Esophagus muscularis mucosa (tissue), 4 donors: Measurements from ENCODE around the gene PIEZO1. TPM values are rescaled to one million over a fixed set of nuclear protein-coding genes. Genes with fewer than 3 reads are reported as not detected.
A peak's percentile ranks its signal among the peaks of the same experiment; 100 is the strongest.

Experiments used
- DNase-seq: peaks from one replicate; pipeline ENCODE4 v3.0.0-alpha.2; 2017; ENCODE audit errors: extremely low spot score
- H3K27ac ChIP-seq, 4 donors: fragments of 200-600 bp; sonication (generic); replicated peaks in 1 of 4; 1 replicate in 3 of 4; 2 replicates in 1 of 4; pipeline ENCODE4 v1.5.1; 2016 to 2019; ENCODE audit warnings: mild to moderate bottlenecking in 1 of 4
- H3K27me3 ChIP-seq, 4 donors: fragments of 200-600 bp; sonication (generic); one replicate each; pipeline versions ENCODE4 v1.5.1 to v1.6.0; 2016 to 2019
- H3K36me3 ChIP-seq, 4 donors: fragments of 200-600 bp; sonication (generic); one replicate each; pipeline ENCODE4 v1.5.1; 2016 to 2019
- H3K4me1 ChIP-seq, 4 donors: fragments of 200-600 bp; sonication (generic); one replicate each; pipeline ENCODE4 v1.5.1; 2016 to 2019
- H3K4me3 ChIP-seq, 4 donors: fragments of 200-600 bp; sonication (generic); 1 replicate in 2 of 4; 2 replicates in 2 of 4; pipeline ENCODE4 v1.5.1; 2016 to 2019; ENCODE audit warnings: mild to moderate bottlenecking in 4 of 4, moderate library complexity in 1 of 4
- H3K9me3 ChIP-seq, 4 donors: fragments of 200-600 bp; sonication (generic); 1 replicate in 3 of 4; 2 replicates in 1 of 4; pipeline ENCODE4 v1.5.1; 2016 to 2019
- EP300 ChIP-seq: sonication (generic); formaldehyde crosslinking; IDR thresholded peaks from one replicate; pipeline ENCODE4 v1.6.1; 2017; ENCODE audit warnings: antibody characterized with exemption
- POLR2A ChIP-seq: fragments of 450-650 bp; IDR thresholded peaks from one replicate; pipeline ENCODE4 v1.6.1; 2017; ENCODE audit warnings: antibody characterized with exemption, moderate library complexity, mild to moderate bottlenecking, low read depth
- POLR2AphosphoS5 ChIP-seq, 2 donors: sonication (generic); formaldehyde crosslinking; IDR thresholded peaks; one replicate each; pipeline ENCODE4 v1.6.1; 2017; ENCODE audit warnings: antibody characterized with exemption in 2 of 2
- WGBS: methylation state at CpG from one replicate; pipeline ENCODE4 v1.1.5; 2018; 5-methylcytosine and 5-hydroxymethylcytosine counted together
- intact Hi-C: fragments of 100-400 bp; cut with DNase I; formaldehyde crosslinking; loops from one replicate; pipeline ENCODE4 v1.15.1; 2023
- total RNA-seq, 4 donors: library from RNA; depleted of rRNA; stranded (reverse); fragments of >200 nt; gene quantifications; one replicate each; pipeline versions ENCODE4 v1.1.0 to v1.2.1, GENCODE V29; 2016
- TF ChIP-seq, protein P1 (sequence below), 3 experiments: fragments of 200-600 bp in 2 of 3; fragments of 450-650 bp in 1 of 3; sonication (generic) in 2 of 3; IDR thresholded peaks; one replicate each; pipeline ENCODE4 v1.5.1; 2017 to 2019; ENCODE audit warnings: antibody characterized with exemption in 3 of 3, mild to moderate bottlenecking in 2 of 3, moderate library complexity in 1 of 3

Gene PIEZO1
- total RNA-seq, 4 donors from 2014 or later: 140 to 298 (median 182) TPM

DNA sequence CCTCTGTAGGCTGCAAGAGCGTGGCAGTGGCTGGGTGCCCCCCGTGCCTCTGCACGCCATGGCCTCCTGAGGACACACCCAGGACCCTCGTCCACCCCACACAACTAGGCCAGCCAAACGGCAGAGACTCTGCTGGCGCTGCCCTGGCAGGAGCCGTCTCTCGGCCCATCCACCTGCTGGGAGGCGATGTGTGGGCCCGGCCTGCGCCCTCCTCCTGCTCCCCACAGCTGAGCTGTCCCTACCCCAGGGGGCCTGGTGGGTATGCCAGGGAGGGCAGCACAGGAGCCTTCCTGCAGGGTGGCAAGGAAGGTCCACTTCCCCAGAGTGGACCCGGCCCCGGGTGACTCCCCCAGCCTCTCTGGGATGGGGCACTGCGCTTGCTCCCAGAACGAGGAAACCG is 85.8 kb downstream of the PIEZO1 start:
- TF ChIP-seq EP300 (no peak), POLR2A (no peak)
- H3K4me1 ChIP-seq: peaks cover 31 to 44% (median 43%) of the 10 kb centered on the region in 4 donors
- WGBS: 92% methylated on average over 2 of the region's 16 CpGs
- no peak overlapping the region for H3K4me3 ChIP-seq
- no peaks in the 10 kb centered on the region for H3K9me3 ChIP-seq
- no peak overlapping the region for H3K27ac ChIP-seq
- intact Hi-C loops: no loop called here
- H3K27me3 ChIP-seq: no peaks in the 10 kb centered on the region
- DNase-seq: no peak
- peaks cover 19 to 76% (median 61%) of the 10 kb centered on the region in 4 donors for H3K36me3 ChIP-seq

DNA sequence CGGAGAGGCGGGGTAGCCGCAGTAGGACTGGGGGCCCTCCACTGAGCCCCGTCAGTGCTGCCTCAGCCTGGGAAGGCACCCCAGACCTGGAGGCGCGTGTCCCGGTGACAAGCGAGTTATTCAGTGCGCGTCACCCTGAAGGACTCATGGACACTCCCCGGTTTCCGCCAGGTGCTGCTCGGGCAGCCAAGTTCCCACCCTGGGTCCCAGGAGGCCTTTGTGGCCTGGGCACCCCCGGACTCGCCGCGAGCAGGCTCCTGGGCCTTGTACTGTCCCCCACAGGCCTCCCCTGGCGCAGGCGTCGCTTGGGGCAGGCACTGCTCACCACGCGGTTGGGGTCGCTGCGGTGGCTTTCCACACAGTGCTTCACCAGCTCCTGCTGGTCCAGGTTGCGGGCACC is 86.4 kb downstream of the PIEZO1 start:
- no peak overlapping the region for H3K4me3 ChIP-seq
- WGBS: 96% methylated on average over 9 of the region's 25 CpGs
- TF ChIP-seq POLR2AphosphoS5 (IDR thresholded peaks at IDR 0.05): no peak
- TF ChIP-seq EP300: no peak
- no peak for TF ChIP-seq POLR2A
- TF ChIP-seq, protein P1, sequence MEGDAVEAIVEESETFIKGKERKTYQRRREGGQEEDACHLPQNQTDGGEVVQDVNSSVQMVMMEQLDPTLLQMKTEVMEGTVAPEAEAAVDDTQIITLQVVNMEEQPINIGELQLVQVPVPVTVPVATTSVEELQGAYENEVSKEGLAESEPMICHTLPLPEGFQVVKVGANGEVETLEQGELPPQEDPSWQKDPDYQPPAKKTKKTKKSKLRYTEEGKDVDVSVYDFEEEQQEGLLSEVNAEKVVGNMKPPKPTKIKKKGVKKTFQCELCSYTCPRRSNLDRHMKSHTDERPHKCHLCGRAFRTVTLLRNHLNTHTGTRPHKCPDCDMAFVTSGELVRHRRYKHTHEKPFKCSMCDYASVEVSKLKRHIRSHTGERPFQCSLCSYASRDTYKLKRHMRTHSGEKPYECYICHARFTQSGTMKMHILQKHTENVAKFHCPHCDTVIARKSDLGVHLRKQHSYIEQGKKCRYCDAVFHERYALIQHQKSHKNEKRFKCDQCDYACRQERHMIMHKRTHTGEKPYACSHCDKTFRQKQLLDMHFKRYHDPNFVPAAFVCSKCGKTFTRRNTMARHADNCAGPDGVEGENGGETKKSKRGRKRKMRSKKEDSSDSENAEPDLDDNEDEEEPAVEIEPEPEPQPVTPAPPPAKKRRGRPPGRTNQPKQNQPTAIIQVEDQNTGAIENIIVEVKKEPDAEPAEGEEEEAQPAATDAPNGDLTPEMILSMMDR (IDR thresholded peaks at IDR 0.05): no peak
- H3K4me1 ChIP-seq: peaks cover 28 to 39% (median 38%) of the 10 kb centered on the region in 4 donors
- H3K27ac ChIP-seq: no peak overlapping the region
- no peak for DNase-seq
- peaks cover 19 to 76% (median 61%) of the 10 kb centered on the region in 4 donors for H3K36me3 ChIP-seq
- H3K9me3 ChIP-seq: no peaks in the 10 kb centered on the region
- intact Hi-C loops: no loop called here
- H3K27me3 ChIP-seq: no peaks in the 10 kb centered on the region

DNA sequence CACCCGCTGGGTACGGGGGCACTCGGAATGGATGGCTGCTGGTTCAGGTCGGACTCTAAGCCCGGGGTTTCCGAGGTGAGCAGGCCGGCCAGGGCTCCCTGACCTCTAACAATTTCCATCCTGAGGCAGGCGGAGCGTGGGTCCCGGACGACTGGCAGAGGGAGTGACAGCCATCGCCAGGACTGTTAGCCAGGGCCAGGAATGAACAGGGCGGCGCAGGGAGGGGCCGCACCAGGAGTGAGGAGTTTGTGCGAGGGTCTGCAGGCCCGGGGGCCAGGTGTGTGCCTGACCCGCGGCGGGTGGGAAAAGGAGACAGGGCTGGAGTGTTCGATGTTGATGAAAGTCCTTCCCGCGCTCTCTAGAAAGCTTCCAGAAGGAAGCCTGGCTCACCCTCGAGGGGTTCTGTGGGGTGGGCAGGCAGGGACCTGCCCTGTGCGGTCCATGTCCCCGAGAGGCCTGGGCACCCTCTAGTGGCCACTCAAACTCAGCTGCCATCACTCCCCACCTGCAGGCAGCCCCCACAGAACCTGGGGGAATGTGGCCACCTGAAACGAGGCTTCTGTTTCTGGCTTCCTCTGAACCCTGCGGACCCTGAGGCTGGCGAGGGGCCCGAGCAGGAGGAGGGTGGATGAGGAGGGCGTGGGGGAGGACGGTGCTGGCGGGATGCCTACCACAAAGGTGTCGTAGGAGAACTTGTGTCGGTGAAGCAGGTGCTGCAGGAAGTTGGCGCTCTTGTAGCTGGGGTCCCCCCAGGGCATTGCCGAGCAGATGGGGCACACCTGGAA is 87.0 kb downstream of the PIEZO1 start:
- DNase-seq: no peak
- 86% methylated on average over 37 of the region's 37 CpGs for WGBS
- Histone ChIP-seq H3K4me3 (no peak overlapping the region), H3K4me1 (peaks cover 22 to 33% (median 32%) of the 10 kb centered on the region in 4 donors), H3K27ac (no peak overlapping the region), H3K36me3 (peaks cover 19 to 74% (median 60%) of the 10 kb centered on the region in 4 donors), H3K27me3 (peaks cover 0 to 4% (median 0%) of the 10 kb centered on the region in 4 donors), H3K9me3 (no peaks in the 10 kb centered on the region)
- TF ChIP-seq POLR2A (no peak), EP300 (no peak)
- TF ChIP-seq, protein P1 (IDR thresholded peaks at IDR 0.05): peak in 1 of 3 experiments; percentile 9
- intact Hi-C loops: no loop called here

DNA sequence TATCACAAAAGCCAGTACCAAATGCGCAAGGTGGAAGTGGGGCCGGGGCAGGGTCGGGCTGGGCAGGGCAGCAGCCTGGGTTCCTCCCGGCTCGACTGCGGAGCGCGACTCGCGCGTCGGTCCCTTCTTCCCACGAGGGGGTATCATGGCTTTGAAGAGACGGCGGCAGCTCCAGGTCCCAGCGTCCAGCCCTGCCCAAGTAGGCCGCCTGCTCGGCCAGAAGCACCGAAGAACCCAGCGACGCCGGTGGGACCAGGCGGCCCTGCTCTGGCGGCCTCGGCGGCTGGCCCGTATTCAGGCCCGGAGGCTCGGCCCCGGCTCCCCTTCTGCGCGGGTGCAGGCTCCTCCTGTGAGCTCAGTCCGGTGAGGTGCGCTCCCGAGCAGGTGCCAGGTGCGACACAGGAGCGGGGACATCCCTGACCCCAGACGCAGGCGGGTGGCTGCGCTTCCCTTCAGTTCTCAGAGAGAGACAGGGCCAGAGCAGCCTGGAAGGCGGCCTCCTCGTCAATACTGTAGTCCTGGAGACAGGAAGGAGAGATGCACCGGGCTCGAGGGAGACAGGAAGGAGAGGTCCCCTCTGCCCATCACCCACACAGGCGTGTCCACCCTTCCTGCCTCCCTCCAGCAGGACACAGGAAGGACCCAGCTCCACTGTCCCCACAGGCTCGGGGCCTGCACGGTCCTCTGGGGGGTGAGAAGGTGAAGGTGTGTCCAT is 87.7 kb downstream of the PIEZO1 start:
- Histone ChIP-seq H3K4me1 (peaks cover 17 to 26% (median 25%) of the 10 kb centered on the region in 4 donors), H3K36me3 (peaks cover 19 to 67% (median 56%) of the 10 kb centered on the region in 4 donors), H3K27me3 (peaks cover 0 to 10% (median 0%) of the 10 kb centered on the region in 4 donors), H3K4me3 (no peak overlapping the region), H3K9me3 (no peaks in the 10 kb centered on the region), H3K27ac (no peak overlapping the region)
- no peak for DNase-seq
- WGBS: 87% methylated on average over 18 of the region's 47 CpGs
- intact Hi-C loops: no loop called here
- TF ChIP-seq POLR2AphosphoS5 (IDR thresholded peaks at IDR 0.05): no peak
- TF ChIP-seq POLR2A: no peak
- TF ChIP-seq, protein P1 (IDR thresholded peaks at IDR 0.05): no peak
- no peak for TF ChIP-seq EP300

DNA sequence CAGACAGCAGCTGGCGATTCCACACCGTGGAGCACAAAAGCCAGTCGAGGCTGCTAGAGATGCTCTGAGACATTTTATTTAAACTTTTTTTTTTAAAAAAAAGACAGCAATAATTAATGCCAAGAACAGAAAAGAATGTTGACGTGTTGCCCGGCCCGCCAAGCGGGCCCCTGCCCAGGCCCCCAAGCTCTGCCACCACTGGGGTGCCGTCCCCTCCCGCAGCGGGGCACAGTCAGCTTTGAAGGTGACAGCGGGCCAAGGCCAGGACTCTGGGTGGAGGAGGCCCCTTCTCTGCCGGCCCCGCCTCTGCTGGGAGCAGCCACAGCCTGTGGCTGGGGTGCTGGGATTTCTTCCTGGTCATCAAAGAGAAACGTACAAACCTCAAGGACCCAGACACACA is 88.6 kb downstream of the PIEZO1 start:
- TF ChIP-seq, protein P1 (IDR thresholded peaks at IDR 0.05): no peak
- TF ChIP-seq POLR2A: no peak
- no peak for TF ChIP-seq POLR2AphosphoS5 (IDR thresholded peaks at IDR 0.05)
- TF ChIP-seq EP300: no peak
- WGBS: 86% methylated on average over 11 of the region's 14 CpGs
- peaks cover 0 to 18% (median 0%) of the 10 kb centered on the region in 4 donors for H3K27me3 ChIP-seq
- DNase-seq: no peak
- no peaks in the 10 kb centered on the region for H3K9me3 ChIP-seq
- intact Hi-C loops: no loop called here
- no peak overlapping the region for H3K4me3 ChIP-seq
- no peak overlapping the region for H3K27ac ChIP-seq
- peaks cover 9 to 19% (median 17%) of the 10 kb centered on the region in 4 donors for H3K4me1 ChIP-seq
- H3K36me3 ChIP-seq: peaks cover 19 to 64% (median 53%) of the 10 kb centered on the region in 4 donors
